Measurements from ENCODE around the gene PLA2G6.

GRCh38 chr22:38115423-38116205 is 66.0 kb downstream of the PLA2G6 start:
- no peak for TF ChIP-seq POLR2AphosphoS5 (IDR thresholded peaks at IDR 0.05)
- TF ChIP-seq, protein P1, sequence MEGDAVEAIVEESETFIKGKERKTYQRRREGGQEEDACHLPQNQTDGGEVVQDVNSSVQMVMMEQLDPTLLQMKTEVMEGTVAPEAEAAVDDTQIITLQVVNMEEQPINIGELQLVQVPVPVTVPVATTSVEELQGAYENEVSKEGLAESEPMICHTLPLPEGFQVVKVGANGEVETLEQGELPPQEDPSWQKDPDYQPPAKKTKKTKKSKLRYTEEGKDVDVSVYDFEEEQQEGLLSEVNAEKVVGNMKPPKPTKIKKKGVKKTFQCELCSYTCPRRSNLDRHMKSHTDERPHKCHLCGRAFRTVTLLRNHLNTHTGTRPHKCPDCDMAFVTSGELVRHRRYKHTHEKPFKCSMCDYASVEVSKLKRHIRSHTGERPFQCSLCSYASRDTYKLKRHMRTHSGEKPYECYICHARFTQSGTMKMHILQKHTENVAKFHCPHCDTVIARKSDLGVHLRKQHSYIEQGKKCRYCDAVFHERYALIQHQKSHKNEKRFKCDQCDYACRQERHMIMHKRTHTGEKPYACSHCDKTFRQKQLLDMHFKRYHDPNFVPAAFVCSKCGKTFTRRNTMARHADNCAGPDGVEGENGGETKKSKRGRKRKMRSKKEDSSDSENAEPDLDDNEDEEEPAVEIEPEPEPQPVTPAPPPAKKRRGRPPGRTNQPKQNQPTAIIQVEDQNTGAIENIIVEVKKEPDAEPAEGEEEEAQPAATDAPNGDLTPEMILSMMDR (IDR thresholded peaks at IDR 0.05): no peak
- no peak for TF ChIP-seq POLR2A (IDR thresholded peaks at IDR 0.05)

All from breast epithelium (tissue), 3 donors.